KOPT-K1 (cell line): ENCODE data around the gene PTPRJ.

Experiments
- H3K27ac ChIP-seq: fragments of 200-600 bp; sonication (generic); 2 replicates; pipeline ENCODE4 v1.5.1; 2016; ENCODE audit warnings: antibody characterized with exemption, mild to moderate bottlenecking, low read depth, low read length; ENCODE audit not compliant: poor library complexity, severe bottlenecking
- H3K36me3 ChIP-seq: fragments of 200-600 bp; sonication (generic); 2 replicates; pipeline ENCODE4 v1.5.1; 2017; ENCODE audit warnings: antibody characterized with exemption, mild to moderate bottlenecking, low read length, moderate library complexity; ENCODE audit not compliant: insufficient read depth
- H3K9me3 ChIP-seq: fragments of 200-600 bp; sonication (generic); 2 replicates; pipeline ENCODE4 v1.5.1; 2017; ENCODE audit warnings: antibody characterized with exemption, low read length, mild to moderate bottlenecking; ENCODE audit not compliant: insufficient read depth, poor library complexity, severe bottlenecking

PTPRJ gene

GRCh38 chr11:48050304-48050703 is 69.9 kb downstream of the PTPRJ start:
- Histone ChIP-seq H3K9me3 (no peaks in the 10 kb centered on the region), H3K27ac (no peak overlapping the region), H3K36me3 (no peaks in the 10 kb centered on the region)

- Histone ChIP-seq H3K27ac (no peak overlapping the region), H3K9me3 (no peaks in the 10 kb centered on the region)
Measured at GRCh38 chr11:48051217-48051830, 71.0 kb downstream of the PTPRJ start.

GRCh38 chr11:48052183-48053044 is 72.1 kb downstream of the PTPRJ start:
- Histone ChIP-seq H3K27ac (no peak overlapping the region), H3K9me3 (no peaks in the 10 kb centered on the region), H3K36me3 (no peaks in the 10 kb centered on the region)

More at GRCh38 chr11:48051217-48051830, 71.0 kb downstream of the PTPRJ start:
- no peaks in the 10 kb centered on the region for H3K36me3 ChIP-seq

GRCh38 chr11:48054994-48055291 is 74.6 kb downstream of the PTPRJ start:
- Histone ChIP-seq H3K27ac (no peak overlapping the region), H3K36me3 (no peaks in the 10 kb centered on the region)

GRCh38 chr11:48055292-48056132 is 75.2 kb downstream of the PTPRJ start:
- Histone ChIP-seq H3K36me3 (no peaks in the 10 kb centered on the region), H3K27ac (no peak overlapping the region), H3K9me3 (no peaks in the 10 kb centered on the region)

More at GRCh38 chr11:48054994-48055291, 74.6 kb downstream of the PTPRJ start:
- no peaks in the 10 kb centered on the region for H3K9me3 ChIP-seq

- Histone ChIP-seq H3K9me3 (no peaks in the 10 kb centered on the region), H3K36me3 (no peaks in the 10 kb centered on the region), H3K27ac (no peak overlapping the region)
Measured at GRCh38 chr11:48056325-48057183, 76.2 kb downstream of the PTPRJ start.

- Histone ChIP-seq H3K36me3 (no peaks in the 10 kb centered on the region), H3K9me3 (no peaks in the 10 kb centered on the region), H3K27ac (no peak overlapping the region)
Measured at GRCh38 chr11:48058064-48058463, 77.7 kb downstream of the PTPRJ start.

GRCh38 chr11:48058788-48059187 is 78.4 kb downstream of the PTPRJ start:
- Histone ChIP-seq H3K36me3 (no peaks in the 10 kb centered on the region), H3K9me3 (no peaks in the 10 kb centered on the region), H3K27ac (no peak overlapping the region)

- Histone ChIP-seq H3K27ac (no peak overlapping the region), H3K9me3 (no peaks in the 10 kb centered on the region), H3K36me3 (no peaks in the 10 kb centered on the region)
Measured at GRCh38 chr11:48062649-48063048, 82.3 kb downstream of the PTPRJ start.

GRCh38 chr11:48063424-48063978 is 83.1 kb downstream of the PTPRJ start:
- Histone ChIP-seq H3K36me3 (no peaks in the 10 kb centered on the region), H3K27ac (no peak overlapping the region), H3K9me3 (no peaks in the 10 kb centered on the region)

GRCh38 chr11:48064306-48064705 is 83.9 kb downstream of the PTPRJ start:
- H3K27ac ChIP-seq = no peak overlapping the region
- no peaks in the 10 kb centered on the region for H3K36me3 ChIP-seq

GRCh38 chr11:48066881-48067800 is 86.8 kb downstream of the PTPRJ start:
- H3K9me3 ChIP-seq = no peaks in the 10 kb centered on the region
- H3K27ac ChIP-seq = no peak overlapping the region
- H3K36me3 ChIP-seq = no peaks in the 10 kb centered on the region

More at GRCh38 chr11:48064306-48064705, 83.9 kb downstream of the PTPRJ start:
- H3K9me3 ChIP-seq = no peaks in the 10 kb centered on the region

- Histone ChIP-seq H3K27ac (no peak overlapping the region), H3K36me3 (no peaks in the 10 kb centered on the region), H3K9me3 (no peaks in the 10 kb centered on the region)
Measured at GRCh38 chr11:48073031-48073861, 92.9 kb downstream of the PTPRJ start.
